CD1c-positive myeloid dendritic cell (primary cell): ENCODE measurements around the gene RAMACL.

ENCODE experiments used
- DNase-seq: peaks from one replicate; pipeline ENCODE4 v3.0.0-alpha.2; 2016; ENCODE audit errors: extremely low spot score

RAMACL gene

GRCh38 chr6:166575205-166575604 is 11.3 kb downstream of the RAMACL start:
- no peak for DNase-seq

- no peak for DNase-seq
Measured at GRCh38 chr6:166573511-166574216, 12.8 kb downstream of the RAMACL start.

DNA sequence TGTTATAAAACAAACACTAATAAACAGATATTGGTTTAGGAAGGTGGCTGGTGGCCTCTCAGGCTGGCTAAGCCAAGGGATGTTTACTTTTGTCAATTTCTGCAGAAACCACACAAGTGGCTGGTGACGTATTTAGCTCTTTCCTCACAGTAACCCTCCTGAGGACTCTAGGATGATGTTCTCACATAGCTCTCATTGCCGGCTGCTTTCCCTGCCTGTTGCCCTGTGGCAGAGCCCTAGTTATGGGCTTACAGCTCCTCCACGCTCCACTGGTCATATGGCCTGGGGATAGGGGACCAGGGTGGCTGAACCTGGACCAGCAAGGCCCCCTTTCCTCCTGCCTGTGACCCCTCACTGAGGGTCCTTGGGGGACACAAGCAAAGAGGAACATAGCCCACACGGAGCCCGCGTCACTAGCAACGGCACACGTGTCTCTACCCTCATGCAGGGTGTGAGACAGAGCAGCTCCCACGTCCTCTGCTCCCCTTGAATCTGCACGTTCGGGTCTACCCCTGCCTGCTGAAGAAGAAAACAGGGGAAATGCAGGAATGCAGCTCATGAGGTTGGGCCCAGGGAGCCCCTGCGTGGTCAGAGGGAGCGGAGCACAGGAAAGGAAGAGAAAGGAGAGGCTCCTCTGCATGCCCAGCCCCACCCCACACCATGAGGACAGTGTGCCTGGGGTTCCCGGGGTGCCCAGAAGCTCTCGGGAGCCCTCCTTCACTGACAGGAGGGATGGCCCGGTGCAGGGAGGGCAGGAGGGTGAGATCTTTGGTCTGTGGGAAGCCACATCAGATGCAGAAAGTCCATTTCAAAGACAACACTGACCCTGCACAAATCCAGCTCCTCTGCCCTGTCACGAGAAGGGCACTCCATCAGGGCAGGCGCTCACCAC is 13.9 kb downstream of the RAMACL start:
- no peak for DNase-seq

GRCh38 chr6:166570929-166571713 is 15.4 kb downstream of the RAMACL start:
- no peak for DNase-seq

DNA sequence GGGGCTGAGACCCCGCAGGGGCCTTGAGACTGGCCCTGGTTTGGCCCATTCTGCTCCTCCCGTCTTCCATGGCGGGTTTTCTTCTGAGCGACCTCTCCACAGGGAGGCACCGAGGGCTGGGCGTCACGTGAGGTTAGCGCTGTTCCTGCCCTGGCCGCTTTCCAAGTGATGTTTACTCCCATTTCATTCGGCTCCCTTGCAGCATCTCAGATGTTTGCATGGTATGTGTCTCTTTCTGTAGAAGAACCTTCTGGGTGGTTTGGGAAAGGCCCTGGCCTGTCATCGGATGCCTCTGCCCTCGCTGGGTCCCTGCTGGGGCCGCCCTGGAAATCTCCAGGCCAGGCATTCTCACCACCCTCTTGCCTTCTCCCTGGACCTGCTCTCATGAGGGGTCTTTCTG is 17.3 kb downstream of the RAMACL start:
- DNase-seq: no peak

DNA sequence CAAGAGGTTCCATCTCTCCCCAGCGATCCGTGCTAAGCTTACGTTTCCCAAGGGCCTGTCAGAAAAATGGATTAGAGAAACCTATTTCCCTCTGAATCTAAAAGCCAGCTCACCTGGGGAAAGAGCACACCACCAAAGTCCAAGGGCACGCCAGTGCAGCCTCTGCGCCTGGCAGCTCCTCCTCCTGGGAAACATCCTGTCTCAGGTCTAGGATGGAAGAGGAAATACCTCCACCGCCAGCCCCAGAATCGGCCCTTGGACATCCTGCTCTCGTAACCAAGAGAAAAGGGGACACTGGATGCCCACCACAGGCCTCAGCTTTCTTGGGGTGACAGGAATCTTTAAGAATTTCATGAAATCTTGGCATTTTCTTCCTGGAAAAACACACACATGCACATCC is 18.7 kb downstream of the RAMACL start:
- no peak for DNase-seq

- DNase-seq: no peak
Measured at GRCh38 chr6:166567107-166567506, 19.4 kb downstream of the RAMACL start.

DNA sequence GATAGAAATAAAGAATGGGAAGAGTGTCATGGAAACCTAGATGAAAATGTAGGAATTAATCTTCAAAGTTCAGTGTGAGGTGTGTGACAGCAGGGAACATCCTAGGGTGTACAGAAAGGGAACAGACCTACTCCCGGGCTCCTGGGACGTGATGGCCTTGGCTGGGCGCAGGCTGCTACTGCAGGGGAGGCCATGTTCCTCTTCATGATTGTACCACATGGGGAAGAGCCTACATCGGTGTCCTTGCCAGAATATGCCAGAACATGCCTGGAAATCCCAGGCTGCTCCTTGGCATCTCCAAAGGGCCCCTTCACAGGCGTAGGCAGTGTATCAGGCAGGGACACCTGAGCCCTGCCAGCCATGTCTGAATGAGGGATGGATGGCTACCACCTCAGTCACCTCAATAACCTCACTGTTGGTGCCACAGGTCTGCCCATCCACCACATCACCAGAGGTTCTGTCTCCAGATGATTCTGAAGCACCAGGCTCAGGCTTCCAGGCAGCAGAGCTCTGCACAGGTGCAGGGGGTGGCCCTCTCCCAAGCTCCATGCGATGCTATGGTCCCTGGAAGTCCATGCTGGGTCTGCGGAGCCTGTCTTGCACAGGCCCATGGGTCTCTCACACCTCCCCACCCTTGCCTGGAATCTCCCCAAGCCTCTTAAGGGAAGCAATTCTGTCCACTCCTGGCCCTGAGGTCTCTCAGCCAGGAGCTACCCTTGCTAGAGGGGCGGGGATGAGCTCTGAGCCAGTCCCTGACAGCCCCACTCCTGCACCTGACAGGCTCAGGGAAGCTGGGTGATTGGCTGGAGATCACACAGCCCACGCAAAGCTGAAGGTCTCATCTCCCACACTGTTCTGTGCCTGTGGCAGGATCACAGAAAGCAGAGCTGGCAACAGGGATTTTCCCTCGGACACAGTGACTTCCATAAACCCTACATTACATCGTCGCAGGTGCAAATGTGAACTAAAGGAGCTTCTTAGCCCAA is 20.2 kb downstream of the RAMACL start:
- DNase-seq: no peak

DNA sequence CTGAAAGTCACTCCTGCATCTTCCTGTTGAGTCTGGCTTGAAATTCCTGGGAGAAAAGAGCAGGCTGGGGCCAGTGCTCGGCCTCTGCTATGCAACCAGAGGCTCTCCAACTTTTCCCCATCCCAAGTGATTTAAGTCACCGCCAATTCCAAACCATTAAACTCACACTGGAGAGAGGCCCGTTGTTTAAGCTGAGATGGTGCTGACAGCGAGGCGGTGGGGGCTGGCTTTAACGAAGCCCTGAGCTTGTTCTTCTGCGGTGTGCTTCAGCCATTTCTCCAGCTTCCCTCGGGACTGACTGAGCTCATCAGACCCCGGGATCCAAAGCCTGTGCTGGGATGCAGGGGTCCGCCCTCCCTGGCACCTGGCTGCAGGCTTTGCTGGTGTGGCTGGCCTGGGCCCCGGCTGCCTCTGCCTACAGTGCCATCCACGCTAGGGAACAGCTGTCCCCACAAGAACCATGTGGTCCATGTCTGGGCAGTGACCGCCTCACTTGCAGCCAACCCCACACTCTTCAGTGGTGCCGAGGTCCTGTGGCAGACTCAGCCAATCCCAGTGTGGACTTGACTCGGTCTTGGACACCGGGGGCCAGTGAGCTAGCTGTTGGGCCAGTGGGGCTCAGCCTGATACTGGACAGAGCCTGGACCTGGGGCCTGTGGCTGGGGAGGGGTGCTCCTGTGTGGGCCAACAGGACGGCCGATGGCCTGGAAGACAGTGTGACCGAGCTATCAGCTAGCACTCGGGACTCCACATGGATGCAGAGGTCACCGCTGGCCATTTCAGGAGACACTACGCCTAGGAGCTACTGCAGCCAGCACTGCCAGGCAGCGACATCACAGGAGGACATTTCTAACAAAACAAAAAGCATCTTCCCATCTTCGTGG is 21.2 kb downstream of the RAMACL start:
- DNase-seq: no peak

- DNase-seq: no peak
Measured at GRCh38 chr6:166563805-166564204, 22.7 kb downstream of the RAMACL start.

DNA sequence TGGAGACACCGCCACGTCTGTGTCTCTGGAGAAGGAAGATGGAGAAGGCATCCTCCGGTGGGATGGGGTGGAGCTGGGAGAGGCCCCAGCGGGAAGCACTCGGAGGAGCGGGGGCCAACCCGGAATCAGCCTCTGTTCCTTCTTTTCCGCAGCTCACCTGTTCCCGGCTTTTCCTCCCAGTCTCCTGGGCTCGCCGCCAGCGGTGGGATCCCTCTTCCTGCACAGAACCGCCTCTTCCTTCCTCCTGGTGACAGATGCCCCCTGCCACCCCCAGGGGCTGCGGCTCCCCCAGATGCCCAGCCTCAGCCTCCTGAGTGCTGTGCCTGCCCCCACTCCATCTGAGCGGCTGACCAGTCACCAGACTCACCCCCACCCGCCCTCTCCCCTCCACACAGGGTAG is 23.3 kb downstream of the RAMACL start:
- DNase-seq: no peak

GRCh38 chr6:166562726-166563125 is 23.8 kb downstream of the RAMACL start:
- DNase-seq: no peak

DNA sequence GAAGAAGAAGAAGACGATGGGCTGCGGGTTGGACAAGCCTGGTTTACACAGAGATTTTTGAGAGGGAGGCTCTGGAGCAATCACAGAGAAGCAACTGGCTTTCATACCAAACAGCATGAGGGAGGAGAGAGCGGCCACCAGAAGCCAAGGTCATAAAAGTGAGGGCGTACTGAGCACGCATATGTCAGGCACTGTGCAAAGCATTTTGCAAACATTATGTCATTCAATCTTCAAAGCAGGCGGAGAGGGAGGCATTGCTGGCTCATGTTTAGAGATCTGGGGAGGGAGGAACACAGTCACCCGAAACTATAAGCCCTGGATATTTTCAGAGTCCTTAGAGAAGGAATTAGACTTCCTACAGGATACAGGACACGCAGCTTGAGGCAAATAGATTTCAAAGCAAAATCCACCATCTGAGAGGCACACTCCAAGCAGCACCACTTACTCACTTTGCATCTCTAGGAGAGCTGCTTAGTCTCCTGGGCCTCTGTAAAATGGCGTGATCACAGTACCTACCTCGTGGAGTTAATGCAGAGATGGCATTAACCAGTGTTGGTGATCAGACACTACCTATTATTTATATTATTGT is 24.6 kb downstream of the RAMACL start:
- DNase-seq: no peak

GRCh38 chr6:166560222-166560621 is 26.3 kb downstream of the RAMACL start:
- DNase-seq: no peak

GRCh38 chr6:166559662-166560061 is 26.8 kb downstream of the RAMACL start:
- DNase-seq: no peak

DNA sequence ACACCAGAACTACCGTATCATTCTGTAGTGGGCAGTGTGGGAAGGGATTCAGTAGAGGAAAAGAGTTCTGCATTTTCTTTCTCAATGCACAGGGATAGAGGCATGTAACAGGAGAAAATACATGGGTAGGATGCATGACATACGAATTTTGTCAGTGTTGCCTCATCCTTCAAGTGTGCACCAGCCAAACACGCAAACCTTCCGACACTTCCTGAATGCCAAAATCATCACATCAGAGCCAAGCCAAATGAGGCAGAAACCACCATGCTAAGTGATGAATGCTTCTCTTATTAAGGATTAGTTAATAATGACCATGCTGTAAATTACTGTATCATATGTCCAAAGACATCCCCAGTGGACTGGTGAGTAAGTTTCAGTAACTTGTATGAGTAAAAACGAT is 27.3 kb downstream of the RAMACL start:
- no peak for DNase-seq

DNA sequence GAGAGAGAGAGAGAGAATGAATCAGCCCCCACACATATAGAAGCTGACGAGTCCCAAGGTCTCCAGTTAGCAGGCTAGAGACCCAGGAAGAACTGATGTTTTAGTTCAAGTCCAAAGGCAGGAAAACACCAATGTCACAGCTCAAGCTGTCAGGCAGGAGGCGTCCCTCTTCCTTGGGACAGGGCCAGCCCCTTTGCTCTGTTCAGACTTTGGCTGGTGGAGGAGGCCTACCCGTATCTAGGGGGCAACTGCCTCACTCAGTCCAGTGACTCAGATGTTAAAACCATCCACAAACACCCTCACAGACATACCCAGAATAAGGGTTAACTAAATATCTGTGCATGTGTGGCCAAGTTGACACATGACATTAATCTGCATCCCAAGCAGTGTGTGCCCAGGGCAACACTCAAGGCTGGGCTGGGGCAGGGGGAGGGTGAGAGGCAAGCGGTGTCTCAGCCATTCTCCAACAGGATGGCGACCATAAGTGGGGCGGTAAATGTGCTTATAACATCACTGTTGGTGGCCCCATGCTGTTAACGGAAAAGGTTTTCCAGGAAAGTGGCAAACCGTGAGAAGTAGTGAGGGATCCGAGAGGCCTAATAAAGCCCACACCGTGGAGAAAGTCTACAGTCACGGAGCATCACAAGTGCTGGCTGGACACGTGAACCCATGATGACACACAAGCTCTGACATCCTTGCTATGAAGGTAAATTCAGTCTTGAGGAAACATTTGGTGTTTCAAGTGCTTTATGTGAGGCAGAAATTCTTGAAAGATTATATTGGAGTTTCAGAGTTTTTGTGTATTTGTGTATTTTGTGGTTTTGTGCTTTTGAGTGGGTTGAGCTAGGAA is 28.1 kb downstream of the RAMACL start:
- DNase-seq: no peak

- peak; percentile 84 for DNase-seq
Measured at GRCh38 chr6:166556863-166557322, 29.6 kb downstream of the RAMACL start.

DNA sequence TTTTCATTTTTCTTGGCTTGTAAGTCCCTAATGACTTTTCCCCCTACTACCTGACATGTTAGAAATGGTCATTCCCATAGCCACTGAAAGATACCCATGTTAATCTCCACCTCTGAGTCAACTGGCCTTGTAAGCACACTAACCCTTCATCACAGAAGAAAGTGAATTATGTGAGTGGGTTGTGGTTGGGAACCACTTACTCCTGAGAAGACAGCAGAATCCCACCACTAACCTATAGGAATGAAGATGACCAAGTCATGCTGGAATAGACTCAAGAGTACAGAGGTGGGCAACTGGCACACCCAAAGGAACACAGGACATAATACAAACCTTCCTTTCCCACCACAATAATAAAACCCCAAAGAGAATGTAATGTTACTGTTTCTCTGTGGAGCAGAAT is 30.1 kb downstream of the RAMACL start:
- DNase-seq: no peak
